Effector memory CD4-positive, alpha-beta T cell (primary cell): ENCODE measurements around the gene RGN.

Experiments used
- DNase-seq, 3 donors: peaks; one replicate each; pipeline ENCODE4 v3.0.0-alpha.2; 2020
- H3K27ac ChIP-seq: 2 replicates; pipeline ENCODE4 v1.7.0; 2013; ENCODE audit warnings: mild to moderate bottlenecking, low read length, moderate library complexity; ENCODE audit not compliant: insufficient read depth, poor library complexity, severe bottlenecking
- H3K27me3 ChIP-seq: replicated peaks from 2 replicates; pipeline ENCODE4 v1.7.0; 2013; ENCODE audit warnings: mild to moderate bottlenecking, low read length; ENCODE audit not compliant: insufficient read depth, control insufficient read depth, poor library complexity, severe bottlenecking
- H3K36me3 ChIP-seq: 2 replicates; pipeline ENCODE4 v1.7.0; 2013; ENCODE audit warnings: mild to moderate bottlenecking, low read length, moderate library complexity; ENCODE audit not compliant: control insufficient read depth, insufficient read depth
- H3K4me1 ChIP-seq: 2 replicates; pipeline ENCODE4 v1.7.0; 2013; ENCODE audit warnings: low read length, mild to moderate bottlenecking; ENCODE audit not compliant: control insufficient read depth, insufficient read depth, poor library complexity, severe bottlenecking
- H3K4me3 ChIP-seq: 2 replicates; pipeline ENCODE4 v1.7.0; 2013; ENCODE audit warnings: low read length, low read depth, mild to moderate bottlenecking; ENCODE audit not compliant: insufficient read depth, poor library complexity, severe bottlenecking
- H3K9me3 ChIP-seq: 2 replicates; pipeline ENCODE4 v1.7.0; 2013; ENCODE audit warnings: mild to moderate bottlenecking, low read length, moderate library complexity; ENCODE audit not compliant: control insufficient read depth
- total RNA-seq, 3 donors: gene quantifications; one replicate each; lab custom pipeline; 2026; lab: John Stamatoyannopoulos, UW

RGN gene
- 0 to 0.19 (median 0) reads per million in 3 donors for total RNA-seq

DNA sequence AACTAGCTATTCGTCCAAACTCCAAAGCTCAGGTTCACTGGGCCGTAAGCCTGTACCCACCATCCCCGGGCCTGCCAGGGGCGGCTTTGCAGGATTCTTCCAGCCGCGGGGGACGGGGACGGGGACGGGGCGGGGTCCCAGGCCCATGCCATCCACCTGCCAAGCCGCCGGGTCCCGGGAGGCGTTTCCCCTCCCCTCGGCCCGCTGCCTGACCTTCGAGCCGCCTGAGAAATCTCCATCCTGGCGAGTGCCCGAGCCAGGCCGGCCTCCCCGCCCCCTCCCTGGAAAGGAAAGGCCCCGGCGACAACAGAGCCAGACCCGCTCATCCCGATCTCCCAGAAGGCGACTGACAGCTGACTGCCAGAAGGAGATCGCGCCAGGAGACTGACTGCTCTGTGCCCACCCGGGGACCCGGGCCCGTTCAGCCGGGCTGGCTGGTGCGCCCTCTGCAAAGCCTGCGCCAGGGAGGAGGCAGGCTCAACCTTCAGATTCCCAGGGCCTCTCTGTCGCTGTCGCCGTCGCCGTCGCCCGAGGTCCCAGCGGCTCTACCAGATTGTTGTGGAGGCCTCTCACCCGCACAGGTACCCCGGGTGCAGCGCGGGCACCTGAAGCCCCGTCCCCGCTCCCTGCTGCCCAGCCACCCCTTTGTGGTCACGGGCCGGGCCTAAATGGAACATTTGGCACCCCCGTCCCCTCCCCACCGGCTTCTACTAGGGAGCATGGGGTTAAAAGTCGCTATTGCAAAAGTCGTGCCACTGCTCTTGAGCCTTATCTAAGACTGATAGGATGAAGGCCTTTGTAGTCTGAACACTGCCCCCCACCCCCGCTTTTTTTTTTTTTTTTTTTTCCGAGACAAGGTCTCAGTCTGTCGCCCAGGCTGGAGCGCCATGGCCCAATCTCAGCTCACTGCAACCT is at the start of gene RGN:
Gene RGN, plus strand, starts transcription at position 315 of the 915 bp plus-strand sequence. CDS start 2,702 bp downstream, outside the sequence.
- DNase-seq, result no peak
- Histone ChIP-seq H3K27me3 (no peaks in the 10 kb centered on the region), H3K27ac (no peak within 1 kb of the TSS), H3K36me3 (no peaks in the 10 kb centered on the region), H3K4me1 (no peaks in the 10 kb centered on the region), H3K4me3 (no peak within 1 kb of the TSS), H3K9me3 (no peaks in the 10 kb centered on the region)

DNA sequence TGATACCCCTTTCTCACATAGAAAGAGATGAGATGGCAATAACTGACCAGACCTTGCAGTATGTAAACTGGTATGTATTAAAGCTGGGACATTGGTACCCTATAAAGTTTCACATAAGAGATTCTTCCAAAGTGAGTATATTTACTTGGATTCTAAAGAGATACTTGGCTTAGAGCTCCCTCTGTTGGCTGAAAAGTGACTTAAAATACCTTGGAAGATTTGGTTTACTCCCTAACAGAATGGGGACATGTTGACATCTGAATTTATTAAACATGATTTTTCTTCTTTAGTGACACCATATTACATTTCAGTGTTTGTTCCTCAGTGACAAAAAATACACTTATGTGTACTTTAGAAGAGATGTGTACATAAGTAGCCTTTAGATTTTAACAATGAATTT is 47.9 kb upstream of the RGN start:
- H3K9me3 ChIP-seq, result no peaks in the 10 kb centered on the region
- H3K4me1 ChIP-seq, result no peaks in the 10 kb centered on the region
- no peaks in the 10 kb centered on the region for H3K36me3 ChIP-seq
- DNase-seq, result peak in 1 of 3 donors; percentile 1
- no peak overlapping the region for H3K27ac ChIP-seq
- H3K27me3 ChIP-seq, result no peaks in the 10 kb centered on the region
- no peak overlapping the region for H3K4me3 ChIP-seq

DNA sequence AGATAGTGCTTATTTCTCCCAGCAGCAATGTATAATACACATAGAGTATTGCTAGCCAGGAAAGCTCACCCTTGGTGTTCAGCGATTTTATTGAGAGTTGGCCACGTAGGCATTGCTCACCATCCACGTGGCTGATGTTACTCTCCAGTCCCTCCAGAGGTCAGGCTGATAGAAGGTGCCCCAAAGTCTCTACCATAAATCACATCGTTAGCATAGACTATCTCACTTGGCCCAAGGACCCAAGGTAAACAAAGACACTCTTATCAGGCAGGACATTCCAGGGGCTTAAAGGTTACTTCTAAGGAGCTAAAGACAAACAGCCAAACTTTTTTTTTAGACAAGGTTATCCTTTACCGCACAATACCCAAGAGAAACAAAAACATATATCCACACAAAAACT is 30.3 kb upstream of the RGN start:
- no peak for DNase-seq
- H3K4me3 ChIP-seq, result no peak overlapping the region
- no peaks in the 10 kb centered on the region for H3K4me1 ChIP-seq
- H3K9me3 ChIP-seq, result no peaks in the 10 kb centered on the region
- H3K27ac ChIP-seq, result no peak overlapping the region
- no peaks in the 10 kb centered on the region for H3K27me3 ChIP-seq
- H3K36me3 ChIP-seq, result no peaks in the 10 kb centered on the region

DNA sequence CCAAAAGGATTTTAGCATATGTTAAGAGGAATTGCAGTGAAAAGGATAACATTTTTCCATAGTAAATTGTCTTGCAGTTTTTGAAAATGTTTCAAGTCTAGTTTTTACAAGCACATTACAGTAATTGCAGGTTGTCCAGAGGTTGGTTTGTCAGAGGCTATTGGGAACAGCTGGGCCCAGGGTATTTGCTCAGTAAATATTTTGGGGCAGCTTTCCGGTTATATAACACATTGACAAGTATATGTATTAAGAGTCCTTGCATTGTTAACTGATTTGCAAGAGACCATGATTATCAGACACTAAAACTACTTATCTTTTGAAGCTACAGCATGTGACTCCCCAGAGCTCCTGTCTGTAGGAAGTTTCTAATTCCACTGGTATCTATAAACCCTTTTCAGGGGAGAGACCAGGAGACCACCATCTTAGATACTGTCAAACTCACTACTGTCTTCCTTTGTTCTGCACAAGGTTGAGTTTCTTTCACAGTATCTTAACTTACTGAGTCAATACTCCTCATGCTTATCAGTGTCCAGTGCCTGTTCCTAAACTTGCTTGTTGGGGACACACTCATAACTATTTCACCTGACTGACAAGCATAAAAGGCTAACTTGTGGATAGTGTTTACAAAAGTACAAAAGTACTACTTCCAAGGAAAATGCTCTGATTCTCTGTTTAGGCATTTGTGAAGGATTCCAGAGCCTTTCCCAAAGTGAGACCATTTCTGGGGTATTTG is 18.9 kb upstream of the RGN start:
- no peaks in the 10 kb centered on the region for H3K9me3 ChIP-seq
- H3K4me1 ChIP-seq, result no peaks in the 10 kb centered on the region
- H3K4me3 ChIP-seq, result no peak overlapping the region
- no peaks in the 10 kb centered on the region for H3K36me3 ChIP-seq
- no peak overlapping the region for H3K27ac ChIP-seq
- no peaks in the 10 kb centered on the region for H3K27me3 ChIP-seq
- DNase-seq, result no peak

DNA sequence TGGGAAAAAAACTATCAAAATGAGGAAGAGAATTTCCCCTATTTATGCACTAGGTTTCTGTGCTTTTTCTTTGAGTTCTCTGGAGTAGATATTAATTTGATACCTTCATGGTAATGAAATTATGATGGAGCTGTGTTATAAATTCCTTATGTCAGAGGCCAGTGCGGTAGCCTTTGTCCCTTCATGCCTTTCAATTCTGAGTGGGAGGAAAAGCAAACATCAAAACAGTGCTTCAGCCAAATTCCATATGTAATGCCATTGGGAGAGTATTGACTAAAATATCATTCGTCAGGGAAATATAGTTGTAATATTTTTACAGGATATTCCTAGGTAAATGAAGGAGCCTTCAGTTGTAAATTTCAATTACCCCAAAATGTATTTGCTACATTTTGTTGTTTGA is 17.5 kb upstream of the RGN start:
- no peaks in the 10 kb centered on the region for H3K4me1 ChIP-seq
- no peaks in the 10 kb centered on the region for H3K27me3 ChIP-seq
- no peaks in the 10 kb centered on the region for H3K36me3 ChIP-seq

DNA sequence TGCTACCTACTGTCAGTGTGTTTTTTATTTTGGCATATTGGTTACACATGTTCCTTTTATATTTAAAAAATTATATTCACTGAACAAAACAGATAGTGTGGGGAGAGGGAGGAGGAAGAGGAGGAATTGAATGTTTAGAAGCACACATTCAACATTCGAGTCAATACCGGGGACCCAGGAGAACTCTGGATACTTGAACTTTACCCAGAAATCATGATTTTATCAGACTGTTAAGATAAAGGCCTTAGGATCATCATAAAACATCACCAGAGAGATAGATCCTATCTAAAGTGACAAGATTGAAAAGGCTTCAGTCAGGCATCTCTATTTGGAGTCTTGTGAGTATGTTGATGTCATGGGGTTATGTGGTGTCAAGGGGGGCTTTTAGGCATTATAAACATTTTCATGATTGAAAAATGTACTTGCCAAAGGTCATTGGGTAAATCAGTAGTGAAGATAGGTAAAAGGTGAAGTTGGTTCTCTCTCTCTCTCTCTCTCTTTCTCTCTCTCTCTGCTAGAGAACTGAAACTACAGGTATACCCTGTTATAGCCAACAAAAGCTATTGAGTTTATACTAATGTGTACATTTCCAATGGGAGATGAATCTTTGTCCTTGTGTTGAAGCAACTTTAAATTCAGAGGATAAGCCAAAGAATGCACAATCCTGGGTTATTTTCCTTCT is 16.9 kb upstream of the RGN start:
- DNase-seq, result no peak
- H3K36me3 ChIP-seq, result no peaks in the 10 kb centered on the region
- no peaks in the 10 kb centered on the region for H3K4me1 ChIP-seq
- H3K27me3 ChIP-seq, result no peaks in the 10 kb centered on the region
- no peak overlapping the region for H3K4me3 ChIP-seq
- no peaks in the 10 kb centered on the region for H3K9me3 ChIP-seq
- H3K27ac ChIP-seq, result no peak overlapping the region

More for the DNA sequence above, 17.5 kb upstream of the RGN start:
- Histone ChIP-seq H3K27ac (no peak overlapping the region), H3K4me3 (no peak overlapping the region), H3K9me3 (no peaks in the 10 kb centered on the region)
- DNase-seq, result no peak

DNA sequence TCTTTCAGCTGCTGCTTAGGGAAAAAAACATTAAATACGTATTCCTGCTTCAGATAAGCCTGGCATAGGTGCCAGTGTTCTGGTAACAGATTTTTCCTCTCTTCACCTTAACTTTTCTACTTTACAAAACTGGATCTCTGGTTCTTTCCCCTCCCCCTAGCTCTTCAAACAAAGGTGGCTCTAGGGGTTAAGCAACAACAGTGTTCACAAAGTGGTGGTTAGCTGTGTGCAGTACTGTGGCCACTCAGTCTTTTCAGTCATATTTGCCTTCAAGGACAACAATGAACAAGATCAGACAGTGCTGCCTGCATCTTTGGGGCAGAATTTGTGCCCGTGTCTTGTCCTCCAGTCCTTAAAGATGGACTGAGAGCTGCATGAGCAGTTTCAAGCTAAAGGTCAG is 15.1 kb upstream of the RGN start:
- Histone ChIP-seq H3K27me3 (no peaks in the 10 kb centered on the region), H3K36me3 (no peaks in the 10 kb centered on the region)

DNA sequence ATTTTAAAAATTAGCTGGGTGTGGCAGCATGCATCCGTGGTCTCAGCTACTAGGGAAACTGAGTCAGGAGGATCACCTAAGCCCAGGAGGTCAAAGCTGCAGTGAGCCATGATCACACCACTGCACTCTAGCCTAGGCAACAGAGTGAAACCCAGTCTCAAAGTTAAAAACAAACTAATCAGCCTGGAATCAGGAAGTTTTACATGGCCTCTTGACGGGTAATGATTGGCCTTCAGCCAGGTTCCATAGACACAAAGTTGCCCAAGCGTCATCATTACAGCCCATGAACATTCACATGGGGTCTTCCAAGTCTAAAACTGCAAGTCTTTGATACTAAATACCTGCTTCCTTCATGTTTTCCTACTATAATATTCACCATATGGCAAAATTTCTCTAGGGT is 10.0 kb upstream of the RGN start:
- no peaks in the 10 kb centered on the region for H3K4me1 ChIP-seq
- H3K36me3 ChIP-seq, result no peaks in the 10 kb centered on the region
- no peak for DNase-seq
- H3K27me3 ChIP-seq, result no peaks in the 10 kb centered on the region
- no peak overlapping the region for H3K4me3 ChIP-seq
- H3K9me3 ChIP-seq, result no peaks in the 10 kb centered on the region
- H3K27ac ChIP-seq, result no peak overlapping the region

More for the DNA sequence above, 15.1 kb upstream of the RGN start:
- Histone ChIP-seq H3K4me3 (no peak overlapping the region), H3K4me1 (no peaks in the 10 kb centered on the region), H3K9me3 (no peaks in the 10 kb centered on the region), H3K27ac (no peak overlapping the region)
- DNase-seq, result no peak

DNA sequence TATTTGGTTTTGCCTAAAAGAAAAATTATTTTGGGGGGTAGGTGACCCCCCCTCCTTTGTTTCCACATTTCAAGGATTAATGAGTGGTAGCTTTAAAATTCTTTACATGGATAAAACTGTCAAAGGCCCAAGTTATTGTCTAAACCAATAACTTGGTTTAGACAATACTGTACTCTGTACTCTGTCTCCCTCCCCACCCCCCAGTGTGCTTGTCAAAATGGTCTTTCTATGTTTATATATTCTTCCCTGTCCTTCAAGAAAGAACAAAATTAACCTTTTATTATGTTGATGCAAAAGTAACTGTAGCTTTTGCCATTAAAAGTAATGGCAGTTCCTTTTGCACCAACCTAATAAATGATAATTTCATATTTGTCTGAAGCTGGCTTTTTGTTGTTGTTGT is 9.5 kb upstream of the RGN start:
- no peak overlapping the region for H3K4me3 ChIP-seq
- no peaks in the 10 kb centered on the region for H3K36me3 ChIP-seq
- no peaks in the 10 kb centered on the region for H3K9me3 ChIP-seq
- H3K27ac ChIP-seq, result no peak overlapping the region
- no peaks in the 10 kb centered on the region for H3K4me1 ChIP-seq
- no peaks in the 10 kb centered on the region for H3K27me3 ChIP-seq
- no peak for DNase-seq
